CD4-positive, alpha-beta T cell (primary cell): Measurements from ENCODE around the gene MYLK4. TPM values are rescaled to one million over a fixed set of nuclear protein-coding genes. Genes with fewer than 3 reads are reported as not detected.

Experiments
- ATAC-seq: fragments of 200-7000 bp; cut with Tn5 transposase; one replicate; pipeline ENCODE4 v1.10.0; 2022; ENCODE audit warnings: mild to moderate bottlenecking; ENCODE audit not compliant: poor library complexity
- CTCF ChIA-PET: fragments of 350-600 bp; sonication (Branson Sonifier 250); formaldehyde crosslinking; loops from one replicate; lab custom pipeline; 2021; ENCODE audit warnings: antibody characterized with exemption, inconsistent platforms; lab: Charles Lee
- POLR2A ChIA-PET: fragments of 350-600 bp; sonication (Branson Sonifier 250); formaldehyde crosslinking; loops from one replicate; lab custom pipeline; 2021; ENCODE audit warnings: antibody characterized with exemption, inconsistent platforms; lab: Charles Lee
- DNase-seq, 14 experiments: peaks; one replicate each; pipeline ENCODE4 v3.0.0-alpha.2; 2013 to 2020; ENCODE audit warnings: mixed read lengths in 2 of 14
- H3K27ac ChIP-seq, 2 donors: one replicate each; pipeline versions ENCODE4 v1.5.1 to v1.7.0; 2013; ENCODE audit warnings: low read length in 2 of 2, low read depth in 1 of 2, mild to moderate bottlenecking in 1 of 2
- H3K27me3 ChIP-seq, 2 experiments: 1 replicate in 1 of 2; 2 replicates in 1 of 2; pipeline versions ENCODE4 v1.6.1 to v1.7.0; 2013; ENCODE audit warnings: low read length in 2 of 2, control low read depth in 1 of 2, mild to moderate bottlenecking in 1 of 2, moderate library complexity in 1 of 2; ENCODE audit not compliant: insufficient read depth in 2 of 2, control insufficient read depth in 1 of 2
- H3K36me3 ChIP-seq: one replicate; pipeline ENCODE4 v1.6.1; 2013; ENCODE audit warnings: low read length, control low read depth; ENCODE audit not compliant: insufficient read depth
- H3K4me1 ChIP-seq: one replicate; pipeline ENCODE4 v1.6.1; 2013; ENCODE audit warnings: low read length, control low read depth; ENCODE audit not compliant: insufficient read depth
- H3K4me3 ChIP-seq: one replicate; pipeline ENCODE4 v1.5.1; 2013; ENCODE audit warnings: mild to moderate bottlenecking, low read length, moderate library complexity
- H3K9me3 ChIP-seq, 2 experiments: 1 replicate in 1 of 2; 2 replicates in 1 of 2; pipeline versions ENCODE4 v1.6.1 to v1.7.0; 2013; ENCODE audit warnings: low read length in 2 of 2, mild to moderate bottlenecking in 2 of 2, control low read depth in 1 of 2, moderate library complexity in 1 of 2; ENCODE audit not compliant: control insufficient read depth in 1 of 2, insufficient read depth in 1 of 2
- H3K27ac Mint-ChIP-seq: one replicate; pipeline ENCODE4 v1.8.0; 2020; ENCODE audit warnings: mixed read lengths
- H3K27me3 Mint-ChIP-seq: one replicate; pipeline ENCODE4 v1.8.0; 2021; ENCODE audit warnings: mixed read lengths
- H3K36me3 Mint-ChIP-seq: one replicate; pipeline ENCODE4 v1.8.0; 2021; ENCODE audit warnings: low read depth, mixed read lengths
- H3K4me1 Mint-ChIP-seq: one replicate; pipeline ENCODE4 v1.8.0; 2021; ENCODE audit warnings: low read depth, mixed read lengths
- H3K4me3 Mint-ChIP-seq: one replicate; pipeline ENCODE4 v1.8.0; 2020; ENCODE audit warnings: mild to moderate bottlenecking, mixed read lengths
- H3K9me3 Mint-ChIP-seq: one replicate; pipeline ENCODE4 v1.8.0; 2020; ENCODE audit warnings: mixed read lengths
- CTCF ChIP-seq: fragments of 200-600 bp; IDR thresholded peaks from one replicate; pipeline ENCODE4 v1.8.0; 2022; ENCODE audit warnings: antibody characterized with exemption, mild to moderate bottlenecking
- intact Hi-C, 2 experiments: fragments of 100-400 bp; cut with DNase I in 1 of 2; cut with micrococcal nuclease in 1 of 2; formaldehyde crosslinking; loops; one replicate each; pipeline versions ENCODE4 v1.15.1 to v1.9.0; 2023 to 2025; cut with DNase I, micrococcal nuclease
- total RNA-seq, 174 experiments: library from RNA in 2 of 174; stranded (reverse) in 2 of 174; gene quantifications; one replicate each; pipeline ENCODE4 v1.2.3 and lab custom pipeline; 2021 to 2026

MYLK4 gene
- total RNA-seq, 2 experiments from 2014 or later, result 1.6 to 2.0 TPM

GRCh38 chr6:2643935-2644539 is 106.7 kb downstream of the MYLK4 start:
- no peaks in the 10 kb centered on the region for H3K9me3 Mint-ChIP-seq
- Histone ChIP-seq H3K27ac (no peak overlapping the region), H3K4me3 (no peak overlapping the region), H3K4me1 (no peaks in the 10 kb centered on the region), H3K27me3 (peaks cover 27 to 28% of the 10 kb centered on the region in 2 experiments), H3K36me3 (no peaks in the 10 kb centered on the region), H3K9me3 (no peaks in the 10 kb centered on the region)
- ChIA-PET POLR2A (no interaction called here), CTCF (interaction anchor here (2.1 kb wide), 1 partner anchor 10 kb away, joined by 8 read pairs; no protein-coding TSS in a partner anchor)
- H3K4me1 Mint-ChIP-seq, result no peaks in the 10 kb centered on the region
- no peak overlapping the region for H3K27ac Mint-ChIP-seq
- no peak for DNase-seq
- no peak overlapping the region for H3K4me3 Mint-ChIP-seq
- peaks cover 73% of the 10 kb centered on the region for H3K27me3 Mint-ChIP-seq
- TF ChIP-seq CTCF, result no peak
- intact Hi-C loops, result no loop called here
- H3K36me3 Mint-ChIP-seq, result no peaks in the 10 kb centered on the region
- no peak for ATAC-seq

GRCh38 chr6:2643130-2643529 is 107.6 kb downstream of the MYLK4 start:
- Mint-ChIP-seq H3K27ac (no peak overlapping the region), H3K4me1 (no peaks in the 10 kb centered on the region), H3K4me3 (no peak overlapping the region), H3K27me3 (peaks cover 79% of the 10 kb centered on the region), H3K36me3 (no peaks in the 10 kb centered on the region), H3K9me3 (no peaks in the 10 kb centered on the region)
- H3K9me3 ChIP-seq, result no peaks in the 10 kb centered on the region
- CTCF ChIA-PET, result no interaction called here
- POLR2A ChIA-PET, result no interaction called here
- TF ChIP-seq CTCF, result no peak
- intact Hi-C loops, result no loop called here
- ATAC-seq (no peak), DNase-seq (no peak)
- H3K4me3 ChIP-seq, result no peak overlapping the region
- no peak overlapping the region for H3K27ac ChIP-seq
- H3K4me1 ChIP-seq, result no peaks in the 10 kb centered on the region
- H3K36me3 ChIP-seq, result no peaks in the 10 kb centered on the region
- peaks cover 19 to 32% of the 10 kb centered on the region in 2 experiments for H3K27me3 ChIP-seq

DNA sequence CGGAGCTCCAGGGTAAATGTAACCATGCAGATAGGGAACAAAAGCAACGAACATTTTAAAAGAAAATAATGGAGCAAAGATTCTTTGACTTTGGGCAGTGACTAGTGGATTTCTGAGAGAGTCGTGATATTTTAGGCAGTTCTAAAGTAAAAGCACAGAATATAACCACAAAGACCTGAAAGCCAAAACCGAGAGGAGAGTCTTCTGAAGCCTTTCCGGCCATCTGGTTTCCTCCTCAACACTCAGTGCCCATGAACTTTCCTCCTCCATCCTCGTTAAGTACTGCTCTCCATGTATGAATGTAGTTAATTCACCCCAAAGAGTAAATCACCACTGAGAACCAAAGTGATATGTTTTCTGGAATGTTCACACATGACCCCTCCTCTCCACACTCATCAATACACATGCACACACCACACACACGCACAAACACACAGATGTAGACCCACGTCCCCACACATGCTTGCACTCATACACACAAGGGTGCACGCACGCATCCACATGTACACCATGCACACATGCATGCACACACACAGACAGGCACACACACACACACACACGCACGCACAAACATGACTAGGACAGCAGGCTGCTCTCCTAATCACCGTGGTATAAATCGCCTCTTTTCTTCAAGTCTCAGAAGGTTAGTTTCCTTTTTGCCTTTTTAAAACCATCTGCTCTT is 109.5 kb downstream of the MYLK4 start:
- ChIA-PET POLR2A (no interaction called here), CTCF (no interaction called here)
- intact Hi-C loops, result no loop called here
- Mint-ChIP-seq H3K27ac (no peak overlapping the region), H3K36me3 (no peaks in the 10 kb centered on the region), H3K4me3 (no peak overlapping the region), H3K9me3 (no peaks in the 10 kb centered on the region), H3K4me1 (no peaks in the 10 kb centered on the region), H3K27me3 (peaks cover 83% of the 10 kb centered on the region)
- ATAC-seq (no peak), DNase-seq (no peak)
- no peaks in the 10 kb centered on the region for H3K36me3 ChIP-seq
- no peak overlapping the region for H3K27ac ChIP-seq
- no peaks in the 10 kb centered on the region for H3K9me3 ChIP-seq
- peaks cover 19 to 27% of the 10 kb centered on the region in 2 experiments for H3K27me3 ChIP-seq
- TF ChIP-seq CTCF, result no peak
- H3K4me3 ChIP-seq, result no peak overlapping the region
- H3K4me1 ChIP-seq, result no peaks in the 10 kb centered on the region
